GM19099 (cell line): ENCODE results near the gene MRE11.

Experiments used
- POLR2A ChIP-seq: IDR thresholded peaks from 3 replicates; pipeline ENCODE4 v1.6.1; 2011; ENCODE audit warnings: low read depth; ENCODE audit not compliant: insufficient read length; ENCODE audit errors: extremely low read depth

MRE11 gene

GRCh38 chr11:94457118-94458029 lies 36.3 kb downstream of the MRE11 start:
- TF ChIP-seq POLR2A = no peak

GRCh38 chr11:94455861-94456260 lies 37.8 kb downstream of the MRE11 start:
- no peak for TF ChIP-seq POLR2A

- no peak for TF ChIP-seq POLR2A
These were observed 39.3 kb downstream of the MRE11 start for GRCh38 chr11:94454301-94454700.

GRCh38 chr11:94452988-94453387 lies 40.7 kb downstream of the MRE11 start:
- no peak for TF ChIP-seq POLR2A

- no peak for TF ChIP-seq POLR2A
These were observed 43.6 kb downstream of the MRE11 start for GRCh38 chr11:94450048-94450447.

- no peak for TF ChIP-seq POLR2A
These were observed 44.2 kb downstream of the MRE11 start for GRCh38 chr11:94449437-94449836.

- no peak for TF ChIP-seq POLR2A
These were observed 44.6 kb downstream of the MRE11 start for GRCh38 chr11:94449029-94449428.

- no peak for TF ChIP-seq POLR2A
These were observed 46.5 kb downstream of the MRE11 start for GRCh38 chr11:94447149-94447548.

- no peak for TF ChIP-seq POLR2A
These were observed 48.0 kb downstream of the MRE11 start for GRCh38 chr11:94445641-94446040.

GRCh38 chr11:94433049-94433448 lies 60.6 kb downstream of the MRE11 start:
- no peak for TF ChIP-seq POLR2A

- no peak for TF ChIP-seq POLR2A
These were observed 69.0 kb downstream of the MRE11 start for GRCh38 chr11:94424662-94425061.

GRCh38 chr11:94424011-94424410 lies 69.6 kb downstream of the MRE11 start:
- TF ChIP-seq POLR2A = no peak

GRCh38 chr11:94423507-94423906 lies 70.1 kb downstream of the MRE11 start:
- TF ChIP-seq POLR2A = no peak

GRCh38 chr11:94418123-94418765 lies 75.4 kb downstream of the MRE11 start:
- TF ChIP-seq POLR2A = no peak

GRCh38 chr11:94417386-94417987 lies 76.2 kb downstream of the MRE11 start:
- no peak for TF ChIP-seq POLR2A
